NCI-H748 (cell line): ENCODE measurements around the gene MAGI1.
A peak's percentile ranks its signal among the peaks of the same experiment; 100 is the strongest.
"Not testable (repeated sequence)": the region's sequence is repeated elsewhere in the genome, so short reads cannot be mapped to it uniquely, and the experiment has no call there.

Experiments
- DNase-seq: peaks from one replicate; lab custom pipeline; 2025; ENCODE audit not compliant: unreplicated experiment; lab: John Stamatoyannopoulos, UW

MAGI1 gene

GRCh38 chr3:66041116-66041515, 2.4 kb upstream of the MAGI1 start:
- no peak for DNase-seq

- no peak for DNase-seq
These were observed 821 bp upstream of the MAGI1 start for GRCh38 chr3:66039590-66039887.

- DNase-seq, result no peak
These were observed 363 bp downstream of the MAGI1 start for GRCh38 chr3:66038384-66038725.

GRCh38 chr3:66037986-66038369, 740 bp downstream of the MAGI1 start:
- peak; percentile 39 for DNase-seq

GRCh38 chr3:66037330-66037985, 1.3 kb downstream of the MAGI1 start:
- DNase-seq, result peak; percentile 49

GRCh38 chr3:66036586-66037148, 2.1 kb downstream of the MAGI1 start:
- DNase-seq, result no peak

- no peak for DNase-seq
These were observed 2.8 kb downstream of the MAGI1 start for GRCh38 chr3:66035763-66036477.

- no peak for DNase-seq
These were observed 5.2 kb downstream of the MAGI1 start for GRCh38 chr3:66033241-66034138.

GRCh38 chr3:66031102-66031698, 7.5 kb downstream of the MAGI1 start:
- DNase-seq, result no peak

- no peak for DNase-seq
These were observed 9.3 kb downstream of the MAGI1 start for GRCh38 chr3:66029443-66029842.

- DNase-seq, result no peak
These were observed 9.7 kb downstream of the MAGI1 start for GRCh38 chr3:66029014-66029413.

- no peak for DNase-seq
These were observed 10.3 kb downstream of the MAGI1 start for GRCh38 chr3:66028457-66028856.

GRCh38 chr3:66027099-66027498, 11.6 kb downstream of the MAGI1 start:
- DNase-seq, result not testable (repeated sequence)

- DNase-seq, result no peak
These were observed 14.9 kb downstream of the MAGI1 start for GRCh38 chr3:66023738-66024385.

- no peak for DNase-seq
These were observed 15.5 kb downstream of the MAGI1 start for GRCh38 chr3:66023229-66023628.

- DNase-seq, result no peak
These were observed 17.0 kb downstream of the MAGI1 start for GRCh38 chr3:66021731-66022131.

GRCh38 chr3:66019896-66020295, 18.8 kb downstream of the MAGI1 start:
- no peak for DNase-seq

GRCh38 chr3:66018057-66019033, 20.4 kb downstream of the MAGI1 start:
- DNase-seq, result no peak

- peak; percentile 7 for DNase-seq
These were observed 21.1 kb downstream of the MAGI1 start for GRCh38 chr3:66017591-66017990.

GRCh38 chr3:66017084-66017483, 21.6 kb downstream of the MAGI1 start:
- DNase-seq, result no peak
